Glomerular visceral epithelial cell (primary cell): Measurements from ENCODE around the gene MROH2A.

ENCODE experiments used
- DNase-seq: peaks from one replicate; pipeline ENCODE4 v3.0.0-alpha.2; 2016; ENCODE audit errors: extremely low spot score

MROH2A gene

DNA sequence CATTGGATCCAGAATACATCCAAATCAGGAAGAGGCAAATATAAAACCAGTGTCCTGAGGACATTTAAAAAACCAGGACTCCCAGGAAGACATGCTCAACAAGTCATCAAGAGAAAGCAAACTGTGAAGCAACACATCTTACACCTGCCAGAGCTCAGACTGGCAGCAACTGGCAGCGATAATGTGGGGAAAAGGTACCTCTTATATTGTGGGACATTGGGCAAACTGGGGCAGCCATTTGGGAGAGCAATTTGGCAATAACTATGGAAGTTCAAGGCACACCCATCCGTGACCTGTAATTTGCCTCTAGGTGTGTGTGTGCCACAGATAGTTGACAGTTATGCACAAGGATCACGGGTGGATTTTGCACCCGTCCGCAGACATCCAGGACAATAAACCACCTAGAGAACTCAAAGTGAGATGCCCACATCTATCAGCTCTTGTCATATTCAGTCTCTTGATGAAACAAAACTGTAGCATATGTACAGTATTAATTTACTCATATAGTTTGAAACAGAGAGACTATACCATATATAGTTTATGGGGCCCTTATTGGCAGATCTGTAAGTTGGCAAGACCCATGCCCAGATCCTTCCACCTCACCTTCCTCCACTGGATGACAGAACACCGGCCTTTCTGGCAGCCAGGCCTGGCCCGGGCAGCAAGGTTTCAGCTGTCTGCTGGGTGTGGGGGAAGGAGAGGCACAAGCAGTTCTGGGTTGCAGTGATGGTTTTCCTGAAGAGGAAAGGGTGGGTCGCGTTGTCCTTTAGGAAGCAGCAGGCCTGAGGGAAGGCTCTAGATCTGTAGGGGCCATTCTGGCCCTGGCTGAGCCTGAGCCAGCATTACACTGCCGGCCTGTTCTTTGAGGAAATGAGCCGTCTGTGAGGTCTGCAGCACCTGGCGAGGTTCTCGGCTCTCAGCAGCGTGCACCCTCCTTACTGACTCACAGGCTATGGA, 57.4 kb downstream of the MROH2A start:
- DNase-seq: no peak

DNA sequence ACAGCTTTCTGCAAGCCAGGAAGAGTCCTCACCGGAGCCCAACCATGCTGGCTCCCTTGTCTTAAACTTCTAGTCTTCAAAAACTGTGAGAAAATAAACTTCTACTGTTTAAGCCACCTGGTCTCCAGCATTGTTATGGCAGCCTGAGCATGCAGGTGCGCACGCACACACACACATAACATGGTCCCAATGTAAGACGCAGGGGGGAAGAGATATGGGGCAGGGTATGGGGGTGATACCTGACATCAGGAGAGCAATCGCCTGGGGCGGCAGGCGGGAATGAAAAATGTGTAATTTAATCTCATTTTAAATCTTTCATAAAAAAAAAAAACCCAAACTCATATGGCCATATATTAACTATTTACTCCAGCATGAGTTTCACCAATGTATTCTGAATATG, 58.2 kb downstream of the MROH2A start:
- no peak for DNase-seq

DNA sequence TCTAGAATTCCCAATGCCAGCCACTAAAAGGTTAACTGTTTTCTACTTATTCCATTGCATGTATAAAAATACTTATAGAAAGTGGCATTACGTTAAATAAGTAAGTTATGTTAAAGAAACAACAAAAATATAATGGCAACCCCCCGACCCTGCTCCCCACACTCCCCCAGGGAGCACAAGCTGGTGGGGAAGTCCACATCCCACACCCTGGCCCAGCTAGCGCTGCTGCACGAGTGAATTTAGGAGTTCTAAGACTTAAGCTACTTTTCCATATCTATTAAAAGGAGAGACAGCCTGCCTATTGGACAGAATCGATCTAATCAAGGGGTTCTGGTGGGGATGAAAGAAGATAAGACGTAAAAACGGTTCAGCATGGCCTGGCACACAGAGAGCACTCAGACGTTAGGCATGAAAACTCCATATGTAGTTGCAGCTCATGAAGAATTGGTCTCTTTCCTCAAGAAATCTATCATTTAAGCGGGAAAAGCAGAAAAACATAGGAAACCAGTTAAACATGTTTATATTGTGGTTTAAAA, 59.6 kb downstream of the MROH2A start:
- DNase-seq: no peak

DNA sequence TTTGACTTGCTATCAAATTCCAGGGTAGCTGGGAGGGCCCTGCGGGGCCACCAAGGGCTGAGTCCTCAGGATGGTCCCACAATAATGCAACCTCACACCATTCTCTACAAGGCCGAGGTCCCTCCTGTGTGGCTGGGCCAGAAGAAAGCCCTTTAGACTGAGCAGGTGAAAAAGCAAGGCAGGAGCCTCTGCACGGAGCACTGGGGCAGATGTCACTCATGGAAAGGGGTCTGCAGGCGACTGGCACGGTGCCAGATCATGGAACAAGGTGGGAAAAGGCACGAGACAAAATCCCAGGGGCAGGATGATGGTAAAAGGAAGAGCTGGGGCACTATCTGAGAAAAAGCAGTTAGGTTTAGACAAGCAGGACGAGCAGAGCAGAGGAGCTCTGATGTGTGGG, 60.1 kb downstream of the MROH2A start:
- no peak for DNase-seq

DNA sequence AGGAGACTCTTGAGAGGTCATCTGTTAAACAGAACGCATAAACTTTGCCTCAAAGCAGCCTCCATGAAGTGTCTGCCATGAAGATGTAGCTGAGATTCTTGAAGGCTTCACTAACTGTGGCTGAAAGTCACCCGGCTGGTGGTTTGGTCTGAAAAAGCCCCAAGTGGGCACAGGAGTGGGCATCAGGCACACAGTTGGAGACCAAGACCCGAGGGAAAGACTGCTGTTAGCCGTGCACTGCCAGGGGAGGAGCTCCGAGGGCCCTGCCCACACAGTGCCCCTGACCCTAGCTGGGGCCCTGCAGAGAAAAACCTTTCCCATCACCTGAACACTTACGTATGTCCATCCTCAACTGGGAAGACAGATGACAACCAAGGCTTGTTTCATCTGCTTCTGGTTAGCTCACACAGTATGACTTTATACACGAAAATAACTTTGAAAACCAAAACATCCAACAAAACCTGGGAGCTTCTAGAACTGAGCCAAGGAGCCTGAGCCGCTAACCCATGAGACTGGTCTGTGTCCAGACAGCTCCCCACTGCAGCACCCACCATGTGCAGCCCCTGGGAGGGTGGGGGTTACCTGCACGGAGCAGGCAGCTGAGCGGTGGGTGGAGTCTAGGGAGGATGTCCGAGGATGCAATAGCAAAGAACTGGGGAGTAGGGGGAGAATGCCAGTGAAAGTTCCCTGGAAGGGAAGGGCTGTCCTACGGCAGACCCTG, 60.8 kb downstream of the MROH2A start:
- DNase-seq: no peak

DNA sequence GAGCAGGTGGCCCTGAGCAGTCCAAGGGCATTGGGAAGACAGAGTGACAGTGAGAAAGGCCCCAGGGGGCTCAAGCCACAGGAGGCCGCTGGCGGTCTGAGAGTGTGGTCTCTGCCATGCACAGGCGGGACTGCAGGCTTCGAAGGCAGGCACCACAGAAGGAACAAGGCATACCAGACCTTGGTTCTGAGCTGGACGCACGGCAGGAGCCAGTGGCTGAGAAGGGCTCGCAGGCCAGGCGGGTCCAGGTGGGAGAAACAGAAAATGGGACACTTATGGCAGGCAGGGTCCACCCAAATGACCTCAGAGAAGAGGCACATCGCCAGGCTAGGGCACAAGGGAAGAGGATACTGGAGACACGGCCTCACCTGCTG, 61.3 kb downstream of the MROH2A start:
- no peak for DNase-seq

DNA sequence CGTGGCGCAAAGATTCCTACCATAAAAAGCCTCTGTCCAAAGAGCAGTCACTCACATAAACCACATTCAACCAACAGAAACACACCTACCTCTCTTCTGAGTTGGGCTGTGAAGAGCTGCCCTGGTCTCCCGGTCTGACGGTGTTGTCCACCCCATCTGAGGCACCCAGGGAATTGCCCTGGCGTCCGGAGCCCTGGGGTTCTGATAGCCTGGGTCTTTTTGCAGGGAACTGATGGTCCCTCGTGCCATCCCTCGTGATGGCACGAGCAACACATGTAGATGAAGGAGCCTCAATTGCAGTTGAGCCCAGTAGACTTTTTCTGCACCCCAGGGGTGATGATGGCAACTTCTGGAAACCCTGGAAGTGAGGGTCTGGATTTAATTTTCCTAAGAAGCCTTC, 62.4 kb downstream of the MROH2A start:
- DNase-seq: no peak

DNA sequence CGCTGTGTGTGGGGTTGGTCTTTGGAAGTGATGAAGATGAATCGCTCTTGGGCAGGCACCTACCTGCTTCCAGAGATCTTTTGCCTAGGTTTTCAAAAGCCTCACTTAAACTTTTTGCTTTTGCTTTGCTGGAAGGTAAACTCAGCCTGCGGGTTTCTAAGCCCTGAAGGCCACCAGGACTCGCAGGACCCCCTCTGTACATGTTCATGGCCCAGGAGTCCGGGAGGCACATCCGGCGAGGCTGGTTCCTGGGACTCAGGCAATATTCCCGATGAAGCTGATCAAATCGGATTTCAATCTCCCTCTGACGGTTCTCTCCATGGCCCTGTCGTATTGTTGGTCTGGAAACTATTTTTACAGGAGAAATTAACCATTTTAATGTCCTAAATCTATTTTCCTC, 63.1 kb downstream of the MROH2A start:
- no peak for DNase-seq

DNA sequence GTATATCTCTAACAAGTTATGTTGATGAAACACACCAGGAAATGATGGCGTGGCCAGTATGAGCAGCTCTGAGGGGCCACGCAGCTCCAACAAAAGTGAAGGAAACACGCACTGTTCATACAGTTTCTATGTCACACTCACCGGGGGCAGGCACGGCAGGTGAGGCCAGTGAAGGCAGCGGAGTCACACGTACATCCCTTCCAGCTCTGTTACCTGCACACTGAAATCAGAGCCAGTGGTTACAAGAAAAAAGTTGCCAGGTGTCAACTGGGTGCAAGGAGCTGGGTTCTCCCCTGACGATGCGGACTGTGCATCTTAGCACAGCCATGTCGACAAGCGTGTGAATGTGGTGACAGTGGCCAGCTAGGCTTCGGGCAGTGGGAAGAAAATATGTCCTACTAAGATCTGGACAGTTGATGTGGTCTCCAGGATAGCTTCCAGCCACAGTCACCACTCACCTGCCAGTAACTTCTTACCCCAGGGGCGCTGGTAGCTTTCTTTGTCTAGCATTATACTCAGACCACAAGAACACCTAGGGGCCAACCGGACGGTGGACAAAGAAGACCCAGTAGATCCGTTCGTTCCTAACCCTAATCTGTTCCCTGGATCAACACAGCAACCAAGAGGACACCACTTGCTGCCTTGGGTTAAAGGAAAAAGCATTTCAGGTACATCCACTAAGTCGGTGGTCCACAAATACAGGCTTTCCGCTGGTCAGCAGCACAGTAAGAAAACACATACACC, 66.1 kb downstream of the MROH2A start:
- no peak for DNase-seq

DNA sequence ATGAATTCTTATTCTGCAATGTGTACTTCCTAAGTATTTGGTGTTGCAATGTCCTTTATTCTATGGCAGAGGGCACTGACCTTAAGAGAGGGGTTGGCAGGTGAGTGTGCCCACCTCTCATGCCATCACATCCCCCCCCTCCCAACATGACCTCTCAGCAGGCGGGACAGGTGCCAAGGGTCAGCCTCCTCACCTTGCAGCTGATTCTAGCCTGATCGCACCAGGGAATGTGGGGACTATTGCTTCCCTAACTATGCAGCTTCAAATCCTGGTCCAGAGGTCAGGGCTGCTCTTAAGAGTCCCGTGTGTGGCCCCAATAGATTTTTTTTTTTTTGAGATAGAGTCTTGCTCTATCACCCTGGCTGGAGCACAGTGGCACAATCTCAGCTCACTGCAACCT, 66.7 kb downstream of the MROH2A start:
- no peak for DNase-seq

DNA sequence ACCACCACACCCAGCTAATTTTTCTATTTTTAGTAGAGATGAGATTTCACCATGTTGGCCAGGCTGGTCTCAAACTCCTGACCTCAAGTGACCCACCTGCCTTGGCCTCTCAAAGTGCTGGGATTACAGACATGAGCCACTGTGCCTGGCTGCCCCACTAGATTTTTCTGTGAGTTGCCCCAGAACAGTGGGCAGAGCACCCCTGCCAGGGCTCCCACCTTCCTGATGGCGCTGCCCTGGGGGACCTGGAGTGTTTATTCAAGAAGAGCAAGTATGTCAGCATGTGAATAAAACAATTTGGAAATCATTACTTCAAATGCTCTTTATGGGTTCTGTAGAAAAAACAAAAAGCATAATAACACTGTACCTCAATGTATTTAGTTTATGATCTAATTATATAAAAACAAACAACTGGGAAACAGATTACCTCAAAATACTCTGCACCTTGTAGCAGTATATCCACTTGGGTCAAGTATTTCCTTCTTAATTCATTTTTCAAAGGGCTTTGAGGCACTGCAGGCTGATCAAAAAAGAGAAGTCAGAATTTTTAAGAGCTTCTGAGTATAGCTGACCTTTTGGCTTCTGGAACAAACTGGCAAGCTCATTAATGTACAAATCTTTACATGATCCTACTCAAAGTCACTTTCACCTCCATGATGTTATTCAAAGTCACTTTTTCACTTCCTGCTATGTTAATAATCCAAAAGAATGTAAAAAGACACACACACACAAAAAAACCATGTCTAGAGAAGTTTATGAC, 67.4 kb downstream of the MROH2A start:
- DNase-seq: no peak

DNA sequence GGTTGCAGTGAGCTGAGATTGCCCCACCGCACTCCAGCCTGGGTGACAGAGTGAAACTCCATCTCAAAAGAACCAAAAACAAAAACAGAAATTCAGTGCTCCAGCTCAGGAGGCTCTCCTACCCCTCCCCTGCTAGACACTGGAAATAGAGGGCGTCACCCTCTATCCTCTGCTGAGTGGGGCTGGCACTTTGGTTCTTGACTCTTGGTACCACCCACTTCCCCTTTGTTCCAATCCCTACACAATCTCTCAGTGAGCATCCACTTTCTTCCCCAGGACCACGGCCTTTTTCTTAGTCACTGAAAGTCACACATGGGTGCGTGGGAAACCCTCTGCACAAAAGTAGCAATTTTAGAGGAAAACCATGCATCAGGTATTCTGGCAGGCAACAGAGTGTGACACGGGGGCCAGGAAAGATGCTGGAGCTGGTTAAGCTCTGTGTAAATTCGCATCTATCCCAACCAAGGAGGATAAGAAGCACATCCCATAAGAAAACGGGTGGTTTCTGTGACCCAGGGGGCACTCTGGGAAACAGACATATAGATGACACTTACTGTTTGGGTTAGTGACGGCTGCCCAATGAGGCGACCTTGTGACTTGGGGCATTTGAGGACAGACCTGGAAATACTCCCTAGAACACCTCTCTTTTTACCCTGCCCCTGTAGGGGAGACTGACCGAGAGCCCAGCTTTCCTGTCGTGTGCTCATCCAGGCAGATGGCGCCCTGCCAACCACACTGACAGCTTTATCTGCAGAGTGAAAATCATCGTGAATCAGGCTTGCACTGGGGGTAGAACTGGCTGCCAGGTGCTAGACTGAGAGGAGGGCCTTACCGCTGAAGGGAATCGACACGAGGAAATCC, 68.5 kb downstream of the MROH2A start:
- DNase-seq: no peak

DNA sequence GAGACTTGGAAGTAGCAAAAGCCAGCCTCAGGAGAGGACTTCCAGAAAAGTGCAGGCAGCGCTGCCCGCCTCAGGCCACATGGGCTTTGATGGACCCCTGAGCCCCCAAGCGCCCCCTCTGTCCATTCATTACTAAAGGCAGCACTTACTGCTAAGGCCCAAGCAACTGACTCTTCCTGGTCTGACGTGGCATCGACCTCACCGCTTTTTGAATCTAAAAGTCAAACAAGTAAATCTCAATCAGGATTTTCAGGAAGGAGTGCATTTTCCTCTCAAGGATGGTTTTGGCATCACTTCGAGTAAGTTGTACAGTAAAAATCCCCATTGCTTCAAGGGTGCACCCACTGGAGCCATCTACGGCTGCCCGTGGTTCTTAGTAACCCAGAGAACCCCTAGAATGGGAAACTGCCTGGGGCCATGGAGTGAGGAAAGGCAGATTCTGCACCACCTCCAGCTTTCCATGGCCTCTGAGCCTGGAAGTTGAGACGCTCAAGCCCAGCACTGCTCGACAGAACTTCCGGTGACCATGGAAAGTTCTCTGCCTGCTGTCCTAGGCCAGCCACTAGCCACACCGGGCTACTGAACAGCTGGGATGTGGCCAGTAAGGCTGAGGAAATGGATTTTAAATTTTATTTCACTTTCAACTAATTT, 69.2 kb downstream of the MROH2A start:
- DNase-seq: no peak

DNA sequence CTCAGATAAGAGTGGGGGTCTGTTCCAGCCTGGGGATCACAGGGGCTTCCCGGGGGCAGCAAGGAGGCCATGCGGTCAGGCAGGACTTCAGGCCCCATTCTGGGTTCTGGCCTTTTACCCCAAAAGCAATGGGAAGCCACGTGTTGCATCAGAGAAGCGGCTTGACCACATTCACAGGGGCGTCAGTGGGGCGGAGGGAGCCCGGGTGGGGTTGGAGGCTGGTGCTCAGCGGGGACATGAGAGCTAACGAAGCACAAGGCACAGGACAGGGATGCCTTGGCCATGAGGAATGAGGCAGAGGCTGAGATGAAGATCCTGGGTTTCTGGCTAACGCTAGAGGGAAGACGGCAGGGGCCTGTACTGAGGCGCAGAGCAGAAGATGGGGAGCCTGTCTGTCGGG, 70.1 kb downstream of the MROH2A start:
- DNase-seq: no peak

DNA sequence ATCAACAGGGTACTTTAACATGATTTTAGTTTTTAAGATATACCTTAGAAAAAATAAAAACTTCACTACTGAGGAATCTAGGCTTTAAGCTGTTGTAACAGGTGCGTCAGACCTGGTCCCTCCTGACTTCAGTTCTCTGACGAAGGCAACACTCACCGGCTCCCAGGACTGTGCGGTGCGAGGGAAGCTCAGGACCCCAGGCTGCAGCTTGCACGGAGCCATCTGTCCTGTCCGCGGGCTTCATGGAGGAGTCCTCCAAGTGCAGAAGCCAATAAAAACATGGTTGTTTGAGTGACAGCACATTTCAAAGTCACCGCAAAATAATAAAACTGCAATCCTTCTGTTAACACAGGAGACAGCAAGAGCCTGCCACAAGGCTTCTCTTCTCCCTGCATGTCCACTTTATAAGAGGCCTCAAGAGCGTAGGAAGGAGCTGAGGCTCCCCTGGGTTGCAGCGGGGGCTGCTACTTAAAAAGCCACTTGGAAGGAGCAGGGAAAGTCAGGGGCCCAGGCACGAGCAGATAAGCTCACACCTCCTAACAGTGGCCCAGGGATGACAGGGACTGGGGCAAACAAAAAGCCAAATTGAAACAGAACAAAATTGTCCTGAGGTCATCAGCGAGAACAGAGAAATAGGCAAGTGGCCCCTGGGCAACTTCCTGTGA, 71.6 kb downstream of the MROH2A start:
- no peak for DNase-seq

DNA sequence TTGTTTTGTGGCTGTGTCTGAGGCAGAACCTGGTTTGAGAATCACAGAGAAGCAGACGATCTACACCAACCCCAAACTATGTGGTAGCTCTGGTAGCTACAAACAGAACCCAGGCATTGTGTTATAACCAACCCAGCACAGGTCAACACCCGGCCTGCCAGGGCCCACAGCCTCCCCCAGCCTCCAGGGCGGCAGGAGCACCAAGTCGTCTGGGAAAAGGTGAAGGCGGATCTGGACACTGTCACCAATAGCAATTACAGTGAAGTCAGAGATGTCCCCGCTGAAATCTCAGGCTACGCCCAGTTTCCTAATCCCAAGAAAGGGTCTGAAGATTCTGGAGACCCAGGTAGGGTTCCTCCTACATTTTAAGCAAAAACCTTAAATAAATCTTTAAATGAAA, 72.6 kb downstream of the MROH2A start:
- no peak for DNase-seq

DNA sequence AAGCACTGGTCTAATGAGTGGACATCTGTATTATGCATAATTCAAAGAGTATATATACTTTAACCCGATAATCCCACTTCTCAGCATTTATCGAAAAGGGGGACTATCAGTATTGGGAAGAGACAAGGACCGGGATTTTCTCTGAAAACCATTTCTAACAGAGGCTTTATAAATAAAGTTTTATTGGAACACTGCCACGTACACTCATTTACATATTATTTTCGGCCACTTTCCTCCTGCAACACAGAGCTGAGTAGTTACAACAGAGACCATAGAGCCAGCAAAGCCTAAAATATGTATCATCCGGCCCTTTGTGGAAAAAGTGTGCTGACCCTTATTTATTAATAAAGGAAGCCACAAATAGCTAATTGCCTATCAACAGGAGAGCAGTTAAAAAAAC, 73.0 kb downstream of the MROH2A start:
- no peak for DNase-seq

DNA sequence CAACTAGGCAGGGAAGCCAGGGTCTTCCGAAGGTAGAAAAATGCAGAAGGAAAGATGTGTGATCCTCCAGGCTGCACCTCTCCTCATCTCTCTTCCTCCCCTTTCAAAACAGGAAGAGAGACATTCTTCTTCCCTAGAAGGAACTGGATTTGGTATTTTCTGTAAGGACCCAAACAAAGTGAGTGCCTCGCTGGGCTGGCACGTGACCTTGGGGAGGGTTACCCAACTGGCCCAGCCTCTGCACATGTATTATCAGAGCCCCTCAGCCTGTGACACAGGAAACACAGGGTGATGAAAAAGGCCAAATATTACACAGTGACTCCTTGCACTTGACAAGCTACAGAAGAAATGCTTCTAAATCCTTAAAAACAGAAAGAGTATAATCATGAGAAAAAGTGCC, 73.9 kb downstream of the MROH2A start:
- no peak for DNase-seq

DNA sequence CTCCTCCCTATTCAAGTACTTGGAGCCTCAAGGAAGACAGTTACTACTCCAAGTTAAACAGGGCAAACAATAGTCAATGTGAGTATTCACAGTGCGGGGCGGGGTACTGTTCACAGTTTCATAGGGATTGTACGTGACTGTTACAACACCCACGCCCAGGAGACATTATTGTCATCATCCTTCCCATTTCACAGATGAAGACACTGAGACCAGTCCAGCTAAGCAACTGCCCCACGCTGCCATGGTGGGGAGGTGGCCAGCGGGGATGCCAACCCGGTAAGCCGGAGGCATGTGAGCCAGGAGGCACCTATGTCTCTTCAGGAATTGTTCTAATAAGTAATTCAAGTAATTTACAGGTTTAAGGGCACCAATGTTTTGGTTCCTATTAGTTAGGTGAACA, 75.2 kb downstream of the MROH2A start:
- no peak for DNase-seq

DNA sequence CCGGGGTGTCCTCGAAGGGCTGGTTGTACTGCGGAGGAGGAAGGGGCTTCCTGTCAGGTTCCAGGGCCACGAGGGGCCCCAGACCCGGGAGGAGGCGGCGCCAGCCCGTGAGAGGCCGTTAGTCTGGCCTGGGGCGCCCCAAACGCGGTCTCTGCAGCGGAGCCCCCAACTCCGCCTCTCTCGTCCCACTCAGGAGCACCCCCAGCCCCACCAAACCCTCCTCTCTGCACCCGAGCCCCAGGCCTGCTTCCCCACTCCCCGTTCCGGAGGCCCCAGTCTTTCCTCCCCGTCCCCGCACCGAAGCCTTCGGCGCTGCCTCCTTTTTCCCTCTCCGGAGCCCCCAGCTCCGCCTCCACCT, 75.7 kb downstream of the MROH2A start:
- no peak for DNase-seq
